ENCODE measurements around the gene CSE1L.
"Not testable (repeated sequence)": the region's sequence is repeated elsewhere in the genome, so short reads cannot be mapped to it uniquely, and the experiment has no call there.

Gene CSE1L, protein sequence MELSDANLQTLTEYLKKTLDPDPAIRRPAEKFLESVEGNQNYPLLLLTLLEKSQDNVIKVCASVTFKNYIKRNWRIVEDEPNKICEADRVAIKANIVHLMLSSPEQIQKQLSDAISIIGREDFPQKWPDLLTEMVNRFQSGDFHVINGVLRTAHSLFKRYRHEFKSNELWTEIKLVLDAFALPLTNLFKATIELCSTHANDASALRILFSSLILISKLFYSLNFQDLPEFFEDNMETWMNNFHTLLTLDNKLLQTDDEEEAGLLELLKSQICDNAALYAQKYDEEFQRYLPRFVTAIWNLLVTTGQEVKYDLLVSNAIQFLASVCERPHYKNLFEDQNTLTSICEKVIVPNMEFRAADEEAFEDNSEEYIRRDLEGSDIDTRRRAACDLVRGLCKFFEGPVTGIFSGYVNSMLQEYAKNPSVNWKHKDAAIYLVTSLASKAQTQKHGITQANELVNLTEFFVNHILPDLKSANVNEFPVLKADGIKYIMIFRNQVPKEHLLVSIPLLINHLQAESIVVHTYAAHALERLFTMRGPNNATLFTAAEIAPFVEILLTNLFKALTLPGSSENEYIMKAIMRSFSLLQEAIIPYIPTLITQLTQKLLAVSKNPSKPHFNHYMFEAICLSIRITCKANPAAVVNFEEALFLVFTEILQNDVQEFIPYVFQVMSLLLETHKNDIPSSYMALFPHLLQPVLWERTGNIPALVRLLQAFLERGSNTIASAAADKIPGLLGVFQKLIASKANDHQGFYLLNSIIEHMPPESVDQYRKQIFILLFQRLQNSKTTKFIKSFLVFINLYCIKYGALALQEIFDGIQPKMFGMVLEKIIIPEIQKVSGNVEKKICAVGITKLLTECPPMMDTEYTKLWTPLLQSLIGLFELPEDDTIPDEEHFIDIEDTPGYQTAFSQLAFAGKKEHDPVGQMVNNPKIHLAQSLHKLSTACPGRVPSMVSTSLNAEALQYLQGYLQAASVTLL

DNA sequence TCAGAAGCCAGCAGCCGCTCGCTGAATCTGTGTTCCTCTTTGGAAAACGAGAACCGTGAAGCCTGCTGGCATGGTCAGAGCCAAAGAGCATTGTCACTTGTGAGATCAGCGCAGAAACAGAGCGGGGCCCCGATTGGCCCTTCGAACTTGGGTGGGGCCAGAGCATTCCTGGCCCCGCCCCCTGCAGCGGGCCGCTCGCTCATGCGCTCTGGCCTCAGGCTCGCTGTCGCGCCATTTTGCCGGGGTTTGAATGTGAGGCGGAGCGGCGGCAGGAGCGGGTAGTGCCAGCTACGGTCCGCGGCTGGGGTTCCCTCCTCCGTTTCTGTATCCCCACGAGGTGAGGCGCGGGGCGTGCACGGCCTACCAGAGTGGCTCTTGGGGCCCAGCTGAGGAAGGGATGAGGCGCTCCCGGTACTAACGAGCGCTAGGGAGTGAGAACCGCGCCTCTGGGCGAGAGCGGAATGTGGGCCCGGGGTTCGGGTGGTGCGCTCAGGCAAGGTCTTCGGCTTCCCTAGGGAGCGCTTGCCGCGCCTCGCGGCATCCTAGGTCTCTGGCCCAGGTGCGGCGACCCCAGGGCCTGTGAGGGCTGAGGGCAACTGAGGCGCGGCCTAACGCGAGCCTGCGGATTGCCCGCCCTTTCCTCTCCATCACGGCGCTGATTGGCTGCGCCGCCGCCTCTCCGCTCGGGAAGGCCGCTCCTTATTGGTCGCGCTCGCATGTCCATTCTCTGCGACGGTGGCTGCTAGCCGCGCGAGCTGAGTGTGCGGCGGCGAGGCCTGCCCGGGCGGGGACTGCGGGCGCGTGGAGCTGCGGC, at the start of gene CSE1L:
CSE1L (plus strand) TSS at position 226 of the 814 bp plus-strand sequence. CDS start 12,152 bp downstream, outside the sequence.
- peak; percentile 82 for DNase-seq

DNA sequence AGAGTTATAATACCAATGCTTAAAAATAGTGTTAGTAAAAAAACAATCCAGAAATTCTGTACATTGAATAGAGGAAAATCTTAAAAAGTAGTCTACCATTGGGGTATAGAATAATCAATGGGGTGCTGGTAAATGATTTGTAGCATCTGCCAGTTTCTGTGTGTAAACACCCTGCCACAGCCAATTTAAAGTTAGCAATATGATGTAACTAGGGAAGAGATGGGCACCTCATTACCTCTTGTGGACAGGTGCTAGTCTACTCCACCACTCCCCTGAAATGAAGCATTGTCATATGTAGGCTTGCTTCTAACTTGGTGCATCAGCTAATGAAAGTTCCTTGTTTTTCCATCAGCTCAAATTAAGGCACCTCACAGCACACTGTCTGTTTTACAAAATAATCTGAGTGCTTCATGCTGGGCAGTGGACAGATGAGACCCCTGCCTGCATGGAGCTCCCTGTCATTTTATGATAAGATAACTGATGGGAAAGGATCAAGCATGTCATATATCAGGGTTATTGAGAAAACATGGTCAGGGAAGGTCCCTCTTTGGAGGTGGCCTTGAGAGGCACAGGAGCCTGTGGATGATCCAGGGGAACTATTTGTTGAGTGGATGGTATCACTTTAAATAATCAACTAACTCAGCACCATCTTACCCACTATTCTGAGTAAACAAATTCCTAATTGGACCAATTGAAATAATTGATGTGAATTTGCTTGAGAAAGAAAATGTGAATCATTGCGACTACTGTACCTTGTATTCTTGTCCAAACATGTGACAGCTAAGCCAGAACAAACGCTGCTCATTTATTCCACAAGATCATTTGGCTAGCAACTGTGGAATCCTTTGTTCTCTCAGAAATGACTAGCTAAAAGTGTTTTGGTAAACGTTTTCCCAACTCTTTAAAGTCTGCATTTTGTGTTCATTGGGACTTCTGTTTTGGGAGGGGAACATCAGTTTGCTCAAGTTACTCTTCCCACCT, 45.9 kb upstream of the CSE1L start:
- DNase-seq: no peak

DNA sequence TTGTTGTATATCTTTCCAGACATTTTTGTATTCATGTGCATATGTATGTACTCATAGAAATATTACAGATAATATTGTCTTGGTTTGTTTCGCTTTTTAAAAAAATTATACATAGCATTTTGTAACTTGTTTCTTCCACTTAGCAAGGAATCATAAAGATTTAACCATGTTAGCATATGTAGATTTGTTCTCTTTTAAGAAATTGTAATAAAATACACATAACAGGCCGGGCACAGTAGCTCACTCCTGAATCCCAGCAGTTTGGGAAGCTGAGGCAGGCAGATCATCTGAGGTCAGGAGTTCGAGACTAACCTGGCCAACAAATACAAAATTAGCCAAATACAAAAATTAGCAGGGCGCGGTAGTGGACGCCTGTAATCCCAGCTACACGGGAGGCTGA, 44.4 kb upstream of the CSE1L start:
- DNase-seq: no peak

DNA sequence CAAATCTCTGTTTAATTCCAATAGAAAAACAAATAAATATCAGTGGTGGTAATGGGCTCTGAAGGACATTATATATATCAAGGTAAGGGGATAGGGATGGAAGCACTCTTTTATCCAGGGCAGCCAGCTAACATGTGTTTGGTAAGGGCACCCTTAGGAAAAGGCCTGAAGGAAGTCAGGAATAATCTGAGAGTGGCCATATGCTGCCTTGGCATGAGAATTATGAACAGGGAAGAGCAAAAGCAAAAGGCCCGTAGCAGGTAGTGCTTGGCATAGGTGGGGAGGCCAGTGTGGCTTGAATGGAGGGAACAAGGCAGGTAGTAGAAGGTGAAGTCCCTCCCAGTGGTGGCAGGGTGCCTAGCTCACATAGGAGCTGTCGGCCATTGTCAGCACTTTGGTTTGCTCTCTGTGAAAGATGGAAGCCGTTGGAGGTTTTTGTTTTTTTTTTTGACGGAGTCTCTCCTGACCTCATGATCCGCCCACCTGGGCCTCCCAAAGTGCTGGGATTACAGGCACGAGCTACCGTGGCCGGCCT, 39.6 kb upstream of the CSE1L start:
- no peak for DNase-seq

DNA sequence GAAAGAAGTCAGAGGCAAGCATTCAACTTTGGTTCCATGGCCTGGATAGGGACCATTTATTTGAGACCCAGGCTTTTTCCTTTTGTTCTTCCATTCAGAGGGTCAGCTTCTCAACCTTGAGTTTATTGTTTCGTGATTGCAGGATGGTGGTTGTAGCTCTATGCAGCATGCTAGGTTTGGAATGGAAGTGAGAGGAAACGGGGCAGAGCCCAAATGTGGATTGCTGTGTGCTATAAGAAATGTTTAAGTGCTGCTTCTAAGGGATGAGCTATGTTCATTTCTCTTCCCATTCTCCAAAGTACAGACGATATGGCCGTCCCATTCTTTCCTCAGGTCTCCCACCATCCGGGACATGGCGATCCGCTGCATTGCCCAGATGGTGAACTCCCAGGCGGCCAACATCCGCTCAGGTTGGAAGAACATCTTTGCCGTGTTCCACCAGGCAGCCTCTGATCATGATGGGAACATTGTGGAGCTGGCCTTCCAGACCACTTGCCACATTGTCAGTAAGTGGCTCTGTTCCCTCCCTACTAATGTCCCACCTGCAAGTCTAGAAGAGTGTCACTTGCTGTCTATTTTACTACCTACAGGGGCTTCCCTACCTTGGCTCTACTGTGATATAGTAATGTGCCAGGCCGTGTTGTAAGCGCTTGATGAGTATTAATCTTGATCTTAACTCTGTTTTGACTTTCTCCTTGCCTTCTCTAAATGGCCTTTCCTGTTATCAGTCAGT, 36.0 kb upstream of the CSE1L start:
- no peak for DNase-seq

DNA sequence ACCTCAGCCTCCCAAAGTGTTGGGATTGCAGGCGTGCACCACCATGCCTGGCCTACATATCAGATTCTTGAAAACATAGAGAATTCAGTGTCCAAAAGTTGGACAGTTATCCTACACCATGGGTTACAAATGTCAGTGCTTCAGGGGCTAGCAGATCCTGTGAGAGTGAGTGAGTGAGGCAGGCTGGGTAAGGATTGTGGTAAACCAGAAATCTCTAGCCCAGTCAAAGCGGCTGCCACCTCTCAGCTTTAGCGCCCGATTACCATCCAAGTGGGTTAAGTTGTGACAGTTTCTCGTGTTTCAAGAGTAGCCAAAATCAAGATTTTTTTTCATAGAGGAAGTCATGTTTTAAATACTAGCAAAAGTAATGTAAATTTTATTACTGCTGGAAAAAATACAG, 21.9 kb upstream of the CSE1L start:
- DNase-seq: no peak

DNA sequence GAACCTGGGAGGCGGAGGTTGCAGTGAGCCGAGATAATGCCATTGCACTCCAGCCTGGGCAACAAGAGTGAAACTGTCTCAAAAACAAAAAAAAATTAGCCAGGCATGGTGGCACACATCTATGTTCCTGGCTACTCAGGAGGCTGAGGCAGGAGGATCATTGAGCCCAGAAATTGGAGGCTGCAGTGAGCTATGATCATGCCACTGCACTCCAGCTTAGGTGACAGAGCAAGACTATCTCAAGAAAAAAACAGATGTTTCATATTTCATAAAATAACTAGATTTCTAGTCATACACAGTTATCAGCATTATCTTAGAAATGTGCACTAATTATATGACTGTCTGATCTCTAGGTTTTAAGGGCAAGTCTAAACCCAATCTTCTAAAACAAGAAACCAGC, 17.9 kb upstream of the CSE1L start:
- DNase-seq: not testable (repeated sequence)

DNA sequence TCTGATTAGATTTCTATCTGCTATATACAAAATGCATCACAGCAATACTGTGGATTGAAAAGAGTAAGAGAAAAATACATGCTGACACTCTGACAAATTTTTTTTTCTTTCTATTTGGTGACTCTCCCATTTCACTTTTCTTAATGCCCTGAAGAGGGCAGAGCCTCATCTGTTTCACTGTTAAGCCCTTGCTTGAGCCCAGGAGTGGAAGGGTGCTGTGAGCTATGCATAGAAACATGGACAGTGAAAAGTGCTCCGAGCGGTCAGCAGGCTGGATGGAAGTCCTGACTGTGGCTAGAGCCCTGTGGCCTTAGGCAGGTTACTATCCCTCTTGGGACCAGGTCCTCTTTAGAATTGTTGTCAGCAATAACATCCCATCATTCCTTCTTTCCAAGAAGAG, 17.4 kb upstream of the CSE1L start:
- DNase-seq: no peak

DNA sequence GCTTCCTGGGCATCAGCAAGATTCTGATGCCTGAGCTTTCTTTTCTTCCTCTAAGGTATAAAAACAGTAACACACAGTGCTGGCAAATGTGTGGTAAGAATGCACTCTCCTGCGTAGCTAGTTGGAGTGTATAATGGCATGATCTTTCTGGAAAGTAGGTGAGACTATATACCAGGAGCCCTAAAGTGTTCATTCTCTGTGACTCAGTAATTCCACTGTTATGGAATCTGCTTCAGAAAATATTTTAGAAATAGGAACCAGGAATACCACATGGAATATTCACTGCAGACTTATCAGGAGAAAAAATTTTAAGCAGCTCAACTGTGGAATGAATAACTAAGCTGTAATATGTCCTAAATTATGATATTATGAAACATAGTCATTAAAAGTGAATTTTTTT, 16.9 kb upstream of the CSE1L start:
- no peak for DNase-seq

DNA sequence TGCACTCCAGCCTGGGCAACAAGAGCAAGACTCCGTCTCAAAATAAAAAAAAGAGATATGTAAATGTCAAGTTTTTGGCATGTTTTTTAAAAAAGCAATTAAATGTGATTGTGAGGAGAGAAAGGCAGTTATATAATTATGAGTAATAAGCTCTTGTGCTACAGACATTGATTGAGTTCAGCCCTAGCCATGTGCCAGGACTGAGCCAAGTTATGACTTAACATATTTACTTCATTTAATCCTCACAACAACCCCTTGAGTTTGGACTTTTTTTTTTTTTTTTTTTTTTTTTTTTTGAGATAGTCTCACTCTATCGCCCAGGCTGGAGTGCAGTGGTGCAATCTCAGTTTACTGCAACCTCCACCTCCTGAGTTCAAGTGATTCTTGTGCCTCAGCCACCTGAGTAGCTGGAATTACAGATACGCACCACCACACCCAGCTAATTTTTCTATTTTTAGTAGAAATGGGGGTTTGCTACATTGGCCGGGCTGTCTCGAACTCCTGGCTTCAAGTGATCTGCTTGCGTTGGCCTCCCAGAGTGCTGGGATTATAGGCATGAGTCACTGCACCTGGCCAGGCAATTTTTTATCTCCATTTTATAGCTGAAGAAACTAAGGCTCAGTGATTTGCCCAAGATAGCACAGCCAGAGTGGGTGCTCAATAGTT, 15.0 kb upstream of the CSE1L start:
- no peak for DNase-seq

DNA sequence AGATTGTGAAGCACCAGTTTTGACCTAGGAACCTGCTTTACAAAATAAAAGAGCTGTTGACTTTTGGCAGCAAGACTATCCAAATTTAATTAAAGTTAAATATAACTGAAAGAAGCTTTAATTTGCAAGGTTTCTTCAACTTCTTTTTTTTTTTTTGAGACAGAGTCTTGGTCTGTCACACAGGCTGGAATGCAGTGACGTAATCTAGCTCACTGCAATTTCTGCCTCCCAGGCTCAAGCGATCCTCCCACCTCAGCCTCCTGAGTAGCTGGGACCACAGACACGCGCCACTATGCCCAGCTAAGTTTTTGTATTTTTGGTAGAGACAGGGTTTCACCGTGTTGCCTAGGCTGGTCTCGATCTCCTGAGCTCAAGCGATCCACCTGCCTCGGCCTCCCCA, 13.7 kb upstream of the CSE1L start:
- DNase-seq: no peak

DNA sequence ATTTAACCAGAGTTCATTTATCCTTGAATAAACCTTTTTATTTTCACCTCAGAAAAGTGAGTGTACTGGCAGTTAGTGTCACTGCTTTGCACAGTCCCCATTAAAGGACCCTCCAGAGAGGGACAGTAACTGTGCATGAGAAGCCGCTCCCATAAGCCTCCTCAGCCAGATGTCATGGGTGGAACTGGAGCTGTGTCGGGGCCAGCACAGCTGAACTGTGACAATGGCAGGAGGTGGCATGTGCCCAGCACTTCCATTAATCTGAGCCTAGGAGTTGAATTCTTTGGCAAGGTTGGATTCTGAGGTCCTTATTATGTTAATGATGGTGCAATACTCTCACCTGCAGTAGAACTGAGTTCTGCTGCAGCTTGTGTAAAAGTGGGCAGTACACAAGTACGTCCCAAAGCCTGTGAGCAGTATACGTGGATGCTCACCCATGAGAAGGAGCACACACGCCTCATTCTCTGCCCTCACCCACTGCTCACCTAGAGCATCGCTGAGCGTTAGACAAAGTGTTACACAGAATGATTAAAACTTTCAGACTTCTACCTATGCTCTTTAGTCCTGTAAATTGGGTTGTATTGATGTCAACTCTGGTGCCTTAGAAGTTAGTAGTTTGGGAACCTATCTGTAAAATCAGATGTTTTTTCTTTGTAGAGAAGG, 11.9 kb upstream of the CSE1L start:
- no peak for DNase-seq

DNA sequence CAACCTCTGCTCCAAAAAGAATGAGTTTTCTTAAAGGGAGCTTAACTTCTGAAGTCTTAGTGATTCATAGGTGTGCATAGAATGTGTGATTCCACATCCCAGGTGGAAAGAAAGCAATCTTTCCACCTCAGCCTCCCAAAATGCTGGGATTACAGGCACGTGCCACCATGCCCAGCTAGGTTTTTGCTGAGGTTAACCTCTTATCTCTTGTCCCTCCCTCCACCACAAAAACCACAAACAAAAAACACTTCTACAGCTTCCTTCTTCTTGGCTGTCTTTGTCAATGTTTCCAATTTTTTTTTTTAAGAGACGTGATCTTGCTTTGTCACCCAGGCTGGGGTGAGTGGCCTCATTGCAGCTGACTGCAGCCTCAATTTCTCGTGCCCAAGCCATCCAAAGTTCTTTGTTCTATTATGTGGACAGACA, 8.1 kb upstream of the CSE1L start:
- no peak for DNase-seq

DNA sequence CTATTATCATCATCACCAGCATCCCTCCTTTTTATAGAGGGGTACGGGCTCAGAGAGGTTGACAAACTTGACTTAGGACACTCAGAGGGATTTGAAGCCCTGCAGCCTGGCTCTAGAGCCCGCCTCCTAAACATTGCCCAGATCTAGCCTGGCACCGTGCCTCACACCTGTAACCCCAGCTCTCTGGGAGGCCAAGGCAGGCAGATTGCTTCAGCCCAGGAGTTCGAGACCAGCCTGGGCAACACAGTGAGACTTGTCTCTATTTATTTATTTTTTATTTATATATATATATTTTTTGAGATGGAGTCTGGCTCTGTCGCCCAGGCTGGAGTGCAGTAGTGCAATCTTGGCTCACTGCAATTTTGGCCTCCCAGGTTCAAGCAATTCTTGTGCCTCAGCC, 6.3 kb upstream of the CSE1L start:
- DNase-seq: no peak

DNA sequence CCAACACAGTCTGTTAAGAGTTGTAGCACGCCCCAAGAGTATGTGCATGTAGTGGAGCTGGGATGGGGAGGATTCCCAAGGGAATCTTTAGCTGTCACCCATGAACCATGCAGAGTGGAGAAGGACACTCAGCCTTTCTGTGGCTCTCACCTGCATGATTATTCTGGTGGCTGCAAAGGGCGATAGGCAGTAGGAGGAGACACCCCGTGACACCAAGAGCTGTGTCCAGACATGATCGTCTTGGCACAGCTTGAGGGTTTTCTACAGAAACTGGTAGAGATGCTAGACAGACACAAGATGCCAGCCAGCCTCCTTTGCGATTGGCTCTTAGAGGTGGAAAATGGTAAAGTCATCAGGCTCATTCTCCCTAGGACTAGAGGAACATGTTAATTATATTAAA, 3.1 kb upstream of the CSE1L start:
- DNase-seq: no peak

DNA sequence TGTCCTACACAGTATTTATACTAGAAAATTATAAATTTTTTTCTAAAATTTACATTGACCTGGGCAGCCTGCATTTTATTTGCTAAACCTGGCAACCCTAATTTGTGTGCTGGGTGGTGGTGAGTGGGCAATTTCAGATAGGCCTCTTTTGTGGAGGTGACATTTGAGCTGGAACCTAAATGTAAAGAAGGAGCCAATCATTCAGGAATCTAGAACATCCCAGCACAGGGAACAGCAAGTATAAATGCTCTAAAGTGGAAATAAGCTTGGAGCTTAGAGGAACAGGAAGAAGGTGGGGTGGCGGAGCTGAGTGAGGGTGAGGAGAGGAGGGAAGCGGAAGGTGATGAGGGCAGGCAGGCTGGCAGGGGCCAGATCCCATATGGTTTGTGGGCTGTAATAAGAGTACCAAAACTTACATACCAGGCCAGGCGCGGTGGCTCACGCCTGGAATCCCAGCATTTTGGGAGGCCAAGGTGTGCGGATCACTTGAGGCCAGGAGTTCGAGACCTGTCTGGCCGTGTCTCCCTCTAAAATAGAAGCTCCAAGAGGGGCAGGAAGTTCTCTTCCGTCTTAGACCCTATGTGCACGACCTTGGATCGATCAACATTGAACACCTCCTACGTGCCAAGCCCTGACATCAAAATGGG, 549 bp upstream of the CSE1L start:
- no peak for DNase-seq

DNA sequence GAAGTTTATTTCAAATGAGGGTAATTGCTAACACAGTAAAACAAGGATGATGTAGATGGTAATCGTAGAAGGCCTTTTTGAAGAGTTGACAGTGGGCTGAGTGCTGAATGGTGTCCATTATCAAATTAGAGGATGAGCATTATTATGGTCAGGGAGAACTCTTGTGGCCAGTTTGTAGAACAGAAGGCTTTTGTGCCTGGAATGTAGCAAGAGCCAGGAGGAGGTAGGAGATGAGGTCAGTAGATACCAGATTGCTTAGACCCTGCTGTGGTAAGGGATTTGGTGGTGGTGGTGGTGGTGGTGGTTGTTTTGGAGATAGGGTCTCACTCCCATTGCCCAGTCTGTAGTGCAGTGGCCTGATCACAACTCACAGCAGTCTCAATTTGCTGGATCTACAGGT, 6.2 kb downstream of the CSE1L start:
- DNase-seq: no peak

DNA sequence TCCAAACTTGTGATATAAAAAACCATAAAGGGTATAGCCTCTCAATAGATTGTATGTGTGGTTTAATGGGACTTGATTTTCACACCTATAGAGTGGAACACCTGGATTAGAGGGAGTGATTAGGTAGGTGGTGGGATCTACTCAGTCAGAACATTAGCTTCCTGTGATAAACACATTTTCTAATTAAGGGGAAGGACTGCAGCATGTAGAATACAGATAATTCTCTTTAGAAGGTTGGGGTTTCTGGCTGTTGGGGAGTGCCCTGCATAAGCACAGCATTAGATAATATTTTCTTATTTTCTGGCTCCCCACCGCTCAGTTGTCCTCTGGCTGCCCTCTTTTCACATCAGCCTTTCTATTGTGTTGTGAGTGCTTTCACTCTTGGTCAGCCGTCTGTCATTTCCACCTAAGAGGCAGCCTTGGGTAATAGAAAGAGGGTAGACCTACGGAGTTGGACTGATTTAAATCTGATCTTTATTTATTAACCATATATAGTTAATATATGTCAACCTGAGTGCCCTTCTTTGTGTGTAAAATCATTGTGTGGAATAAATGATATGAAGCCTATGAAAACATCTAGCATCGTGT, 8.0 kb downstream of the CSE1L start:
- DNase-seq: no peak

DNA sequence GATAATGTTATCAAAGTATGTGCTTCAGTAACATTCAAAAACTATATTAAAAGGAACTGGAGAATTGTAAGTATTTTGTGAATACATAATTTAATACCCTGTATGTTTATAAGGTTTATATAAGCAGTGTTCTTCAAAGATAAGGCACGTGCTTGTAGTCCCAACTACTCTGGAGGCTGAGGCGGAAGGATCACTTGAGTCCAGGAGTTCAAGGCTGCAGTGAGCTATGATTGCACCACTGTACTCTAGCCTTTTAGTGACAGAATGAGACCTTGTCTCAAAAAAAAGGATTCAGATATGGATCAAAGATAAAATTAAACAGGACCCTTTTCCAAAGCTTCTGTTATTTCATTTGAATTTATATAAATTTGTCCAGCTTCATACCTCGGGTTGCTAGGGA, 17.2 kb downstream of the CSE1L start:
- no peak for DNase-seq

All from NCI-H1694 (cell line).